Cardiac muscle cell (in vitro differentiated cells and primary cell): ENCODE measurements around the gene CAPN2. TPM values are rescaled to one million over a fixed set of nuclear protein-coding genes. Genes with fewer than 3 reads are reported as not detected.

Source experiments
- DNase-seq, 2 donors: peaks; one replicate each; pipeline versions ENCODE4 v3.0.0 to v3.0.0-alpha.2; 2010 to 2017; ENCODE audit warnings: low read depth in 1 of 2, low spot score in 1 of 2
- H3K27ac ChIP-seq: fragments of 200-600 bp; sonication (generic); 2 replicates; pipeline ENCODE4 v1.5.1; 2016
- H3K27me3 ChIP-seq: fragments of 200-600 bp; sonication (generic); 2 replicates; pipeline ENCODE4 v1.6.0; 2016; ENCODE audit warnings: control low read depth
- H3K36me3 ChIP-seq: fragments of 200-600 bp; sonication (generic); 2 replicates; pipeline ENCODE4 v1.5.1; 2016; ENCODE audit warnings: control low read depth
- H3K4me1 ChIP-seq: fragments of 200-600 bp; sonication (generic); 2 replicates; pipeline ENCODE4 v1.8.1; 2017; ENCODE audit warnings: low read depth, mild to moderate bottlenecking, mixed run types
- H3K4me3 ChIP-seq: fragments of 200-600 bp; sonication (generic); 2 replicates; pipeline ENCODE4 v1.5.1; 2016; ENCODE audit warnings: mild to moderate bottlenecking
- H3K9me3 ChIP-seq: fragments of 200-600 bp; sonication (generic); 2 replicates; pipeline ENCODE4 v1.5.1; 2017; ENCODE audit warnings: low read depth, mild to moderate bottlenecking, control low read depth
- CTCF ChIP-seq: IDR thresholded peaks from 2 replicates; pipeline ENCODE4 v1.5.1; 2012; ENCODE audit warnings: low read depth, mild to moderate bottlenecking, low read length
- polyA plus RNA-seq: library from polyadenylated mRNA; unstranded; fragments of >200 nt; fragmentation: Nextera tagmentation; extraction: Ambion mirVana; gene quantifications from 2 replicates; pipeline ENCODE4 v1.2.1, GENCODE V29; 2016
- total RNA-seq: library from RNA; depleted of rRNA; stranded (reverse); fragments of >200 nt; gene quantifications from 2 replicates; pipeline ENCODE4 v1.2.3, GENCODE V29; 2016

CAPN2 gene
- total and polyA plus RNA-seq, 2 experiments from 2014 or later = 65.5 to 110 TPM

DNA sequence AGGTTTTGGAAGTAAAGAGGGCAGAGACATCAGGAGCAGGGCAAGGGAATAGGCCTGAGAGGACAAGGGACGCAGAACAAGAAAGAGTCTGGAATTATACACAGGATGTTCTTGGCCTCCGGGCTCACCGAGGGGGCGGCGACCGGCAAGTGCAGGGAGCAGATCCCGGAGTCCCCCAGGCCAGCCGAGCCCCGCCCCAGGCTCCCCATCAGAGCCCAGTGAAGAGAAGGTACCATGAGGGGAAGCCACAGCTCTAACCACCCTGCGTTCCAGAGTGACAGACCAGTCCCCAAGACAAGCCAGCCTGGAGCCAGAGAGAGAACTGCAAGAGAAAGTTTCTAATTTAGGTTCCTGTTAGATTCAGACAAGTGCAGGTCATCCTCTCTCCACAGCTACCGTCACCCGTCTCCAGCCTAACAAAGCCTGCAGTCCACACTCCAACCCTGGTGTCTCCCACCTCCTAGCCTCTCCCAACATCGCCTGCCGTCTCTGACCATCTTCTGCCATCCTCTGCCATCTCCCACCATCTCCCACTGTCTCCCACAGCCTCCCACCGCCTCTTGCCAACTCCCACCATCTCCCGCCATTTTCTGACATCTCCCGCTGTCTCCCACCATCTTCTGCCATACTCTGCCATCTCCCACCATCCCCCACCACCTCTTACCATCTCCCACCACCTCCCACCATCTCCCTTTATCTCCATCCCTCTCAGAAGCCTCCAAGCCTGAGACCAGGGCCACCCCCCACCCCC is 42.5 kb downstream of the CAPN2 start:
- no peak overlapping the region for H3K4me3 ChIP-seq
- H3K9me3 ChIP-seq = no peaks in the 10 kb centered on the region
- DNase-seq = no peak
- no peaks in the 10 kb centered on the region for H3K27me3 ChIP-seq
- H3K36me3 ChIP-seq = peaks cover 3% of the 10 kb centered on the region
- peaks cover 5% of the 10 kb centered on the region for H3K4me1 ChIP-seq
- TF ChIP-seq CTCF = no peak
- no peak overlapping the region for H3K27ac ChIP-seq

- Histone ChIP-seq H3K36me3 (peaks cover 3% of the 10 kb centered on the region), H3K4me1 (peaks cover 5% of the 10 kb centered on the region), H3K9me3 (no peaks in the 10 kb centered on the region), H3K4me3 (no peak overlapping the region), H3K27me3 (no peaks in the 10 kb centered on the region), H3K27ac (no peak overlapping the region)
- TF ChIP-seq CTCF = no peak
- no peak for DNase-seq
These were observed 43.1 kb downstream of the CAPN2 start for GRCh38 chr1:223755432-223755792.

DNA sequence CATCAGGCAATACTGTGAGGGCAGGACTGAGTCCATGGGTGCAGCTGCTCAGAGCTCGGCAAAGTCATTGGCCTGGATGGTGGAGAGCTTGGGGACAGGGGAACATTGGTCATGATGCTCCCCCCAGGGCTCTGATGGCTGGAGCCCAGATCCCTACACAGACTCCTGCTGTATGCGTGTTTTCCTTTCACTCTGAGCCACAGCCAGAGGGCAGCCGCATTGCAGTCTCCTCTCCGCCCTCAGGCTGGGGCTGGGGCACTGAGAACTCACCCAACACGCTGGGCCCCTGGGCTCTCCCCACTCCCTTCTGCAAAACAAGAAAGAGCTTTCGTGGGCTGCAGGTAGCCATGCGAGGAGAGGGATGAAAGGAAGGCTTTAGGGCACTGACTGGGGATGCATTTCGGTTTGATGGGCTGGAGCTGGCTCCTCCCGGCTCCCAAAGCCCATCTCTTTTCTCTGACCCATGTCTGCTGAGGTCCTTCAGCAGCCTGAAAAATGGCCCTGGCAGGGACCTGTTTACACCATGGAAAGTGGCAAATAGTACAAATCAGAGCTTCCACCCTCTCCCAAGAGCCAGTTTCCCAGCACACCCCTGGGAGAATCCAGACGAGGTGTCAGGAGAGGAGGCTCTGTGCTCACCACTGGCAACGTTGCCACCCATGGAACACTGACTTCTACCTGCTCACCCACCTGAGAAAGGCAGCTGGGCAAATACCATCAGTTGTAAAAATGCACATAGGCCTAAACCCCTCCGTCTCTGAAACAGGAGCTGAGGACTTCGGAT is 43.8 kb downstream of the CAPN2 start:
- Histone ChIP-seq H3K36me3 (peaks cover 3% of the 10 kb centered on the region), H3K27ac (no peak overlapping the region), H3K4me3 (no peak overlapping the region), H3K9me3 (no peaks in the 10 kb centered on the region), H3K27me3 (no peaks in the 10 kb centered on the region), H3K4me1 (peaks cover 5% of the 10 kb centered on the region)
- no peak for TF ChIP-seq CTCF
- no peak for DNase-seq

DNA sequence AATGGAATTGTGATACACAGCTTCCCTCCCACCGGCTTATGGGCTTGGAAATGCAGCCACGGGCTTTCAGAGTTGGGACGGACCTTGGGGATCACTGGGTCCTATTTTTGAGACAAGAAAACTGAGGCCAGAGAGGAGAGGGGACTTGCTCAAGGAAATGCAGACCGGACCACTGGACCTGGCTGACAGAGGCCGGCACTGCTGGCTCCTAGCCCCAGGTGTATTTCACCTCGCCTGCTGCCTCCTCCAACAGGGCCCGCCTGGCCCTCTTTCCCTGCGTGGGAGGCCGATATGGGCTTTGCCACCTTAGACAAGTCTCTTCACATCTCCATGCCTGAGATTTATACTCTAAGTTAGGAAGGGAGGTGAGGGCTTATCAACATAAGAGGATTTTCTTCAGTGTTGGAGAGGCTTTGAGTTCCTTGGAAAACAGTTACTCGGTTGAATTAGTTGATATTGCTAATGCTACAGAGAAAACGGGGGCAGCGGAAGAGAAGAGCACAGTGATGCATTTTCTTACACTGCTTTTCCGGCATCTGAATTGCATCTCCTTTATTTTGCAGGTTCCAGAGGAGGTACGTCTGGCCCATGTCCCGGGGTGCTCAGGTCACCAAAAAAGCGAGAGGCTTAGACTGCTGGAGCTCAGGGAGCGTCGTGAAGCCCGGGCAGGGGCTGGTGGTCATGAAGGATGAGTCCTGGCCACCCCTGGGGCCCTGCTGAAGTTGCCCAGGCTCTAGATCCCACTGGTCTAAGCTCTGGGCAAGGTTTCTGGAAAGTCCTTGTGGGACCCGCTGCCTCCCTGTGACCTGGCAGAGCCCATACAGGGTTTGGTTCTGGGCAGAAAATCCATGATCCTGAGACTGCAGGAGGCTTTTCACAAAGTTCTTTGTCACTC is 44.7 kb downstream of the CAPN2 start:
- H3K27me3 ChIP-seq = no peaks in the 10 kb centered on the region
- H3K4me1 ChIP-seq = peaks cover 5% of the 10 kb centered on the region
- no peaks in the 10 kb centered on the region for H3K9me3 ChIP-seq
- no peak overlapping the region for H3K27ac ChIP-seq
- DNase-seq = no peak
- H3K36me3 ChIP-seq = peaks cover 8% of the 10 kb centered on the region
- TF ChIP-seq CTCF = no peak
- H3K4me3 ChIP-seq = no peak overlapping the region

GRCh38 chr1:223758734-223759133 is 46.4 kb downstream of the CAPN2 start:
- no peak for TF ChIP-seq CTCF
- no peaks in the 10 kb centered on the region for H3K4me1 ChIP-seq
- DNase-seq = no peak
- H3K36me3 ChIP-seq = peaks cover 10% of the 10 kb centered on the region
- H3K27me3 ChIP-seq = no peaks in the 10 kb centered on the region
- H3K27ac ChIP-seq = no peak overlapping the region
- H3K4me3 ChIP-seq = no peak overlapping the region
- no peaks in the 10 kb centered on the region for H3K9me3 ChIP-seq
